Measurements from ENCODE around the gene OXER1.

GRCh38 chr2:42775810-42776209 is 11.9 kb upstream of the OXER1 start:
- TF ChIP-seq CTCF (IDR thresholded peaks at IDR 0.05 in 2 of 3, conservative IDR thresholded peaks at IDR 0.05 in 1 of 3; ENCODE audit: insufficient read depth in 2 of 3, low read depth in 1 of 3, low read length in 3 of 3): no peak
- no peak for TF ChIP-seq RFX1 (IDR thresholded peaks at IDR 0.05)
- no peak for TF ChIP-seq ZNF449 (CRISPR knock-in tag; IDR thresholded peaks at IDR 0.05)
- no peak for TF ChIP-seq EP300 (IDR thresholded peaks at IDR 0.05; ENCODE audit: low read length)
- TF ChIP-seq ZZZ3 (IDR thresholded peaks at IDR 0.05): no peak
- no peak for TF ChIP-seq USF2 (CRISPR knock-in tag; IDR thresholded peaks at IDR 0.05)
- TF ChIP-seq ETS1 (conservative IDR thresholded peaks at IDR 0.05; ENCODE audit: control insufficient read depth, low read depth, low read length): no peak
- no peak for TF ChIP-seq SIX5 (IDR thresholded peaks at IDR 0.05; ENCODE audit: borderline replicate concordance in 1 of 2, insufficient read depth in 1 of 2, low read depth in 1 of 2, low read length in 2 of 2)
- TF ChIP-seq SMC3 (conservative IDR thresholded peaks at IDR 0.05; ENCODE audit: insufficient read depth, low read depth, low read length): no peak
- TF ChIP-seq PPARD (CRISPR knock-in tag; IDR thresholded peaks at IDR 0.05): no peak
- no peak for TF ChIP-seq DIDO1 (tag; IDR thresholded peaks at IDR 0.05; ENCODE audit: low read depth)
- TF ChIP-seq YBX1 (IDR thresholded peaks at IDR 0.05): no peak
- TF ChIP-seq ARID3B (CRISPR knock-in tag; IDR thresholded peaks at IDR 0.05; ENCODE audit: borderline replicate concordance): no peak
- no peak for TF ChIP-seq ZFX (CRISPR knock-in tag; IDR thresholded peaks at IDR 0.05)
